HEK293T (cell line): ENCODE measurements around the gene RASD1.

Source experiments
- ARNT ChIP-seq: fragments of 450-650 bp; IDR thresholded peaks from 2 replicates; pipeline ENCODE4 v1.6.1; 2017; ENCODE audit warnings: mild to moderate bottlenecking
- BHLHE40 ChIP-seq: fragments of 450-650 bp; IDR thresholded peaks from 2 replicates; pipeline ENCODE4 v1.6.1; 2016; ENCODE audit warnings: mild to moderate bottlenecking, moderate library complexity, borderline replicate concordance
- CTBP1 ChIP-seq: fragments of 450-650 bp; IDR thresholded peaks from 2 replicates; pipeline ENCODE4 v1.6.1; 2016; ENCODE audit warnings: borderline replicate concordance
- ELF4 ChIP-seq: fragments of 450-650 bp; IDR thresholded peaks from 2 replicates; pipeline ENCODE4 v1.6.1; 2017; ENCODE audit warnings: antibody characterized with exemption
- FOXA1 ChIP-seq: fragments of 450-650 bp; IDR thresholded peaks from 2 replicates; pipeline ENCODE4 v1.6.1; 2016; ENCODE audit warnings: mild to moderate bottlenecking
- FOXK2 ChIP-seq: fragments of 450-650 bp; IDR thresholded peaks from 2 replicates; pipeline ENCODE4 v1.6.1; 2016; ENCODE audit warnings: mild to moderate bottlenecking
- FOXM1 ChIP-seq: fragments of 450-650 bp; IDR thresholded peaks from 2 replicates; pipeline ENCODE4 v1.6.1; 2017; ENCODE audit warnings: mild to moderate bottlenecking, borderline replicate concordance
- HDGF ChIP-seq: fragments of 450-650 bp; IDR thresholded peaks from 2 replicates; pipeline ENCODE4 v1.6.1; 2017; ENCODE audit warnings: antibody characterized with exemption, borderline replicate concordance
- L3MBTL2 ChIP-seq: fragments of 450-650 bp; conservative IDR thresholded peaks from 2 replicates; pipeline ENCODE4 v1.6.1; 2016; ENCODE audit warnings: mild to moderate bottlenecking
- NFRKB ChIP-seq: fragments of 450-650 bp; IDR thresholded peaks from 2 replicates; pipeline ENCODE4 v1.6.1; 2016; ENCODE audit warnings: mild to moderate bottlenecking, moderate library complexity
- SP1 ChIP-seq: fragments of 450-650 bp; IDR thresholded peaks from 2 replicates; pipeline ENCODE4 v1.6.1; 2017
- SUZ12 ChIP-seq: fragments of 450-650 bp; IDR thresholded peaks from 2 replicates; pipeline ENCODE4 v1.6.1; 2016; ENCODE audit warnings: mild to moderate bottlenecking
- TARDBP ChIP-seq: fragments of 450-650 bp; IDR thresholded peaks from 2 replicates; pipeline ENCODE4 v1.6.1; 2016
- ZNF384 ChIP-seq: fragments of 450-650 bp; IDR thresholded peaks from 2 replicates; pipeline ENCODE4 v1.6.1; 2016

DNA sequence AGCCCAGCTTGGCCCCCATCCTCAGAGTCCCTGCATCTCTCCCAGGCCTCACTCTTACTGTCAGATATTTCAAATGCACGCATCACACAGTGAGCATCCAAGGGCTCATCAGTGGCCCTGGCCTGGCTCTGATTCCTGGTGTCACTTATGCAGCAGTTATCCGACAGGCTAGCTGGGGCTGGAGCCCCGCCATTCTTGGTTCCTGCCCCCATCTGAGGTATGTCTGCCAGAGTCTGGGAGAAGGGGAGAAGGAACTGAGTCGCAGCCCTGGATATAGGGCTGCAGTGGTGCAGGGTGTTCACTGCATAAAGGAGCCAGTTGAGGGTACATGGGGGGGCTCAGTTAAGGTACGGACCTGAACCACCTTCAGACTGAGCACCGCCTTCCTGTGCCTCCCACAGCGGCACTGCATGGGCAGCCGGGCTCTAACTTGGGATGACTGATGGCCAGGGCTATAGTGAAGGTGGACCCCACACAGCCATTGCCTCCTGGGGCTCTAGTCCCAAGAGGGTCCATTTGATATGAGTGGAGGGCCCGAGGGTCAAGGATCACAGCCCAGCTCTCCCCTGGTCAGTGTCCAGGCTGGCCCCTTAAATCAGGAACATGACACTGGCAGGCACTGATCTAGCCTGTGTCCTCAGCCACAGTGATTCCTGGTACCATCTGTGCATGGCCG lies 1.8 kb upstream of the RASD1 start:
- TF ChIP-seq NFRKB (no peak), HDGF (no peak), SP1 (no peak), FOXM1 (no peak), BHLHE40 (no peak), SUZ12 (no peak), FOXK2 (no peak), ZNF384 (no peak), TARDBP (no peak), L3MBTL2 (no peak), CTBP1 (no peak), ARNT (no peak), ELF4 (no peak), FOXA1 (no peak)
